ENCODE data around the gene SEC31B.

The SEC31B gene

DNA sequence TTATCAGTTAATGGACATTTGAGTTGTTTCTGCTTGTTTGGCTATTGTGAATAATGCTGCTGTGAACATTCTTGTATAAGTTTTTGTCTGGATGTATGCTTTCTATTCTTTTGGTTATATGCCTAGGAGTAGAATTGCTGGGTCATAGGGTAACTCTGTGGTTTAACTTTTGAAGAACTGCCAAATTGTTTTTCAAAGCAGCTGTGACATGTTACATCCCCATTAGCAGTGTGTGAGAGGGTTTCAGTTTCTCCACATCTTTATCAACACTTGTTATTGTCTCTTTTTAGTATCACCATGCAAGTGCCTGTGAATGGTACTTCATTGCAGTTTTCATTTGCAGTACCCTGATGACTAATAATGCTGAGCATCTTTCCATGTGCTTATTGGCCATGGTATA is 12.1 kb upstream of the SEC31B start:
- in situ Hi-C loops (cut with HindIII; ENCODE audit: low sequenced_read_pairs) = no loop called here
- TF ChIP-seq CTCF (IDR thresholded peaks at IDR 0.05; ENCODE audit: low read depth, low read length, missing control alignments) = no peak
- DNase-seq (ENCODE audit: low read depth) = no peak
- H3K4me3 ChIP-seq (ENCODE audit: low read depth, low read length) = no peak overlapping the region

GRCh38 chr10:100529475-100530298 is 10.0 kb upstream of the SEC31B start, which contains the start of gene NDUFB8:
Gene NDUFB8 (minus strand): TSS chr10:100529871. CDS start chr10:100529851, 20 bp downstream.
- H3K4me3 ChIP-seq (ENCODE audit: low read depth, low read length) = peak within 1 kb of the TSS; percentile 91
- peak; percentile 53 for DNase-seq (ENCODE audit: low read depth)
- in situ Hi-C loops (cut with HindIII; ENCODE audit: low sequenced_read_pairs) = no loop called here
- TF ChIP-seq CTCF (IDR thresholded peaks at IDR 0.05; ENCODE audit: low read depth, low read length, missing control alignments) = no peak

GRCh38 chr10:100528921-100529474 is 9.3 kb upstream of the SEC31B start:
- no peak for DNase-seq (ENCODE audit: low read depth)
- in situ Hi-C loops (cut with HindIII; ENCODE audit: low sequenced_read_pairs) = no loop called here
- H3K4me3 ChIP-seq (ENCODE audit: low read depth, low read length) = peak overlapping the region; percentile 91
- no peak for TF ChIP-seq CTCF (IDR thresholded peaks at IDR 0.05; ENCODE audit: low read depth, low read length, missing control alignments)

- DNase-seq (ENCODE audit: low read depth) = no peak
- in situ Hi-C loops (cut with HindIII; ENCODE audit: low sequenced_read_pairs) = no loop called here
- no peak for TF ChIP-seq CTCF (IDR thresholded peaks at IDR 0.05; ENCODE audit: low read depth, low read length, missing control alignments)
- H3K4me3 ChIP-seq (ENCODE audit: low read depth, low read length) = peak overlapping the region; percentile 91
Measured at GRCh38 chr10:100528123-100528886, 8.6 kb upstream of the SEC31B start.

GRCh38 chr10:100524638-100525037 is 5.0 kb upstream of the SEC31B start:
- no peak for DNase-seq (ENCODE audit: low read depth)
- in situ Hi-C loops (cut with HindIII; ENCODE audit: low sequenced_read_pairs) = no loop called here
- no peak for TF ChIP-seq CTCF (IDR thresholded peaks at IDR 0.05; ENCODE audit: low read depth, low read length, missing control alignments)

GRCh38 chr10:100524206-100524605 is 4.5 kb upstream of the SEC31B start:
- no peak overlapping the region for H3K4me3 ChIP-seq (ENCODE audit: low read depth, low read length)
- TF ChIP-seq CTCF (IDR thresholded peaks at IDR 0.05; ENCODE audit: low read depth, low read length, missing control alignments) = no peak
- DNase-seq (ENCODE audit: low read depth) = no peak
- in situ Hi-C loops (cut with HindIII; ENCODE audit: low sequenced_read_pairs) = no loop called here

More at GRCh38 chr10:100524638-100525037, 5.0 kb upstream of the SEC31B start:
- no peak overlapping the region for H3K4me3 ChIP-seq (ENCODE audit: low read depth, low read length)

All from astrocyte of the cerebellum (primary cell).